Mesodermal cell (in vitro differentiated cells): ENCODE measurements around the gene EXOC2.
"Not testable (repeated sequence)": the region's sequence is repeated elsewhere in the genome, so short reads cannot be mapped to it uniquely, and the experiment has no call there.

Experiments
- H3K27ac ChIP-seq: 2 replicates; pipeline ENCODE4 v1.7.0; 2013; ENCODE audit warnings: mild to moderate bottlenecking, low read depth, low read length, moderate library complexity; ENCODE audit not compliant: severe bottlenecking
- H3K36me3 ChIP-seq: 2 replicates; pipeline ENCODE4 v1.7.1; 2013; ENCODE audit warnings: mild to moderate bottlenecking, low read length, moderate library complexity; ENCODE audit not compliant: control insufficient read depth, insufficient read depth
- H3K4me1 ChIP-seq: one replicate; pipeline ENCODE4 v1.7.1; 2013; ENCODE audit warnings: mild to moderate bottlenecking, low read length; ENCODE audit not compliant: insufficient read depth, control insufficient read depth, poor library complexity, severe bottlenecking
- H3K4me3 ChIP-seq: 2 replicates; pipeline ENCODE4 v1.7.0; 2013; ENCODE audit warnings: low read length, control low read depth, mild to moderate bottlenecking; ENCODE audit not compliant: insufficient read depth, poor library complexity, severe bottlenecking; ENCODE audit errors: extremely low read depth
- H3K9me3 ChIP-seq: 2 replicates; pipeline ENCODE4 v1.7.1; 2013; ENCODE audit warnings: mild to moderate bottlenecking, low read length, moderate library complexity; ENCODE audit not compliant: control insufficient read depth
- WGBS, 2 experiments: methylation state at CpG; one replicate each; pipeline ENCODE4 v1.1.5; 2013; ENCODE audit warnings: missing lambda C conversion rate in 2 of 2; ENCODE audit not compliant: insufficient coverage in 2 of 2; 5-methylcytosine and 5-hydroxymethylcytosine counted together

EXOC2 gene

GRCh38 chr6:678520-678919 is 14.4 kb downstream of the EXOC2 start:
- Histone ChIP-seq H3K9me3 (no peaks in the 10 kb centered on the region), H3K36me3 (no peaks in the 10 kb centered on the region), H3K4me3 (no peak overlapping the region), H3K4me1 (peaks cover 36% of the 10 kb centered on the region), H3K27ac (no peak overlapping the region)
- 31 to 43% methylated on average over 3 of the region's 3 CpGs for WGBS, 2 experiments

GRCh38 chr6:677919-678318 is 15.0 kb downstream of the EXOC2 start:
- H3K4me1 ChIP-seq, result peaks cover 32% of the 10 kb centered on the region
- H3K27ac ChIP-seq, result no peak overlapping the region
- no peak overlapping the region for H3K4me3 ChIP-seq
- no peaks in the 10 kb centered on the region for H3K36me3 ChIP-seq
- H3K9me3 ChIP-seq, result no peaks in the 10 kb centered on the region
- 100% methylated on average over 1 to 2 of the region's 4 CpGs for WGBS, 2 experiments

GRCh38 chr6:674956-675355 is 18.0 kb downstream of the EXOC2 start:
- H3K4me3 ChIP-seq, result no peak overlapping the region
- no peak overlapping the region for H3K27ac ChIP-seq
- WGBS, 2 experiments, result 63 to 69% methylated on average over 2 of the region's 3 CpGs
- peaks cover 7% of the 10 kb centered on the region for H3K9me3 ChIP-seq
- peaks cover 6% of the 10 kb centered on the region for H3K4me1 ChIP-seq
- H3K36me3 ChIP-seq, result peaks cover 3% of the 10 kb centered on the region

DNA sequence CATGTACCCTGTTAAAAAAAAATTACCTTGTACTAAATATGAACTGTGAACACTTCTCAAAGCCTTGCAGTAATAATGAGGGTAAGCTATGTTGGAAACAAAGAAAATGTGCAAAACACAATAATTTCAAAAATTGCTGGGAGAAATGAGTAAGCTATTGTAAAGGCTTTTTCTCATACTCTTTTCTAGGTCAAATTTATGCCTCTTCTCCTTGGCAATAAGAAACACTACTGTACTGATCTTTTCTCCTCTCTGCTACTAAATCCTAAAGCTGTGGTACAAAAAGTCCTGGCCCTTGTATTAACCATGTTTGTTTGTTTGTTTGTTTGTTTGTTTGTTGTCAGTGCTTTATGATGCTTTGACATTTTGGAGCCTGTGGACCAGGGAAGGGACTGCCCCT is 18.5 kb downstream of the EXOC2 start:
- Histone ChIP-seq H3K9me3 (peaks cover 7% of the 10 kb centered on the region), H3K36me3 (peaks cover 3% of the 10 kb centered on the region), H3K4me1 (peaks cover 6% of the 10 kb centered on the region), H3K27ac (no peak overlapping the region), H3K4me3 (no peak overlapping the region)

DNA sequence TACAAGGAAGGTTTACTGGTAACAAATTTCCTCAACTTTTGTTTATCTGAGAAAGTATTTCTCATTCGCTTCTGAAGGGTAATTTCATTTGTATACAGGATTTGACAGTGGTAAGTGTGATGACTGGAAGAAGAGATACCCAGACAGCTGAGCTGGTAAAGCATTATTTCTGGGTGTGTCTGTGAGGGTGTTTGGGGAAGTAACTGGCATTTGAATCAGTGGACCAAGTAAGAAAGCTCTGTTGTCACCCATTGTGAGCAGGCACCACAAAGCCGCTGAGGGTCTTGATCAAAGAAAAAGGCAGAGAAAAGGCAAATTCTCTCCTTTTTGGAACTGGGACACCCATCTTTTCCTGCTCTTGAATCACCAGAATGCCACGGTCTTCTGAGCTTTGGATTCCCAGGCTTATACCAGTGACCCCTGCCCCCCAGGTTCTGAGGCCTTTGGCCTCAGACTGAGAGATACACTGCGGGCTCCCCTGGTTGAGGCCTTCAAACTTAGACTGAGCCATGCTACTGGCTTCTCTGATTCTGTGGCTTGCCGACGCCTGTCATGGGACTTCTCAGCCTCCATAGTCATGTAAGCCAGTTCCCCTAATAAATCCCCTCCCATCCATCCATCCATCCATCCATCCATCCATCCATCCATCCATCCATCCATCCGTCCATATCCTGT is 25.5 kb downstream of the EXOC2 start:
- H3K36me3 ChIP-seq, result peaks cover 3% of the 10 kb centered on the region
- no peak overlapping the region for H3K27ac ChIP-seq
- WGBS, 2 experiments, result 78 to 100% methylated on average over 1 of the region's 7 CpGs
- H3K4me3 ChIP-seq, result no peak overlapping the region
- no peaks in the 10 kb centered on the region for H3K4me1 ChIP-seq
- peaks cover 10% of the 10 kb centered on the region for H3K9me3 ChIP-seq

GRCh38 chr6:665403-666267 is 27.3 kb downstream of the EXOC2 start:
- Histone ChIP-seq H3K4me1 (no peaks in the 10 kb centered on the region), H3K27ac (no peak overlapping the region), H3K9me3 (peaks cover 4% of the 10 kb centered on the region), H3K4me3 (no peak overlapping the region), H3K36me3 (no peaks in the 10 kb centered on the region)
- 91 to 92% methylated on average over 3 of the region's 5 CpGs for WGBS, 2 experiments

DNA sequence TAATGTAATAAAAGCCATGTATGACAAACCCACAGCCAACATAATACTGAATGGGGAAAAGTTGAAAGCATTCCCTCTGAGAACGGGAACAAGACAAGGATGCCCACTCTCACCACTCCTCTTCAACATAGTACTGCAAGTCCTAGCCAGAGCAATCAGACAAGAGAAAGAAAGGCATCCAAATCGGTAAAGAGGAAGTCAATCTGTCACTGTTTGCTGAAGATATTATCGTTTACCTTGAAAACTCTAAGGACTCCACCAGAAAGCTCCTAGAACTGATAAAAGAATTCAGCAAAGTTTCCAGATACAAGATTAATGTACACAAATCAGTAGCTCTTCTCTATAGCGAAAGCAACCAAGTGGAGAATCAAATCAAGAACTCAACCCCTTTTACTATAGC is 29.2 kb downstream of the EXOC2 start:
- not testable (repeated sequence) for H3K36me3 ChIP-seq, H3K9me3 ChIP-seq, H3K27ac ChIP-seq, H3K4me3 ChIP-seq
- WGBS, 2 experiments, result 82 to 95% methylated on average over 2 of the region's 4 CpGs
- peaks cover 17% of the 10 kb centered on the region for H3K4me1 ChIP-seq

GRCh38 chr6:659716-660581 is 33.0 kb downstream of the EXOC2 start:
- peak overlapping the region; percentile 46 for H3K27ac ChIP-seq
- peaks cover 26% of the 10 kb centered on the region for H3K4me1 ChIP-seq
- no peaks in the 10 kb centered on the region for H3K9me3 ChIP-seq
- peaks cover 8% of the 10 kb centered on the region for H3K36me3 ChIP-seq
- WGBS, 2 experiments, result 85 to 91% methylated on average over 5 to 6 of the region's 13 CpGs
- H3K4me3 ChIP-seq, result no peak overlapping the region

DNA sequence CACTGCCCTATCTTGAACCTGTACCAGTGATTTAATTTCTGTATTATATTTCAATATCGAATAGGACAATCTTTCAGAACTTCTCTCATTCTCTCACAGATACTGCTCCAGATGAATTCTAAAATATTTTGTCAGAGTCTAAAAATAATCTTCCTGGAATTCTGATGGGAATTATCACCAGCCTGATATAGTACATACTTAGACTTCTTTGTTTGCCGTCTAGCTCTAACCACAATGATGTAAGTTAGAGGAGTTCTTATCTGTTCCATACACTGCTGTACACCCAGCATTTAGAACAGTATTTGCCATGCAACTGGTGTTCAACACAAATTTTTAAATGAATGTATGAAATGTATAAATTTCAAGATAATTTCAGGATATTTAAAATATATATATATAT is 34.7 kb downstream of the EXOC2 start:
- no CpG with 5 or more reads among the region's 2 CpGs for WGBS, 2 experiments

DNA sequence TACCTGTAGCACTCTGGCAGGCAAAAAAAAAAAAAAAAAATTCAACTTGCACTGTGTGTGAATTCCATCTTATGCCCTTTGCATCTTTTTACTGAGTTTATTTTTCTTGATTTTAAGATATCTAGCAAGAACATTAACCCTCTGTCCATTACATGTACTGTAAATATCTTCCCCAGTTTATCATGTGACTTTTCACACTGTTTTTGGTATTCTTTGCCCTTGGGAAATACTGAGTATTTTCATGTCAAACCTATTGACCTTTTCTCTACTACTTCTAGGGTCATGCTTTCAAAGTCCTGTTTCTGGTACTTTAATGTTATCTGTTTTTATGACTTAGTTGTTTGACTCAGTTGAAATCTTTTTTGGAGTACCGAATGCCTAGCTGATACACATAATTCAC is 35.2 kb downstream of the EXOC2 start:
- Histone ChIP-seq H3K4me3 (no peak overlapping the region), H3K27ac (no peak overlapping the region), H3K9me3 (no peaks in the 10 kb centered on the region), H3K4me1 (peaks cover 26% of the 10 kb centered on the region), H3K36me3 (peaks cover 8% of the 10 kb centered on the region)
- WGBS, 2 experiments, result 71% methylated on average over 1 of the region's 1 CpG; no CpG with 5 or more reads in 1 of the 2 experiments

More for the DNA sequence above, 34.7 kb downstream of the EXOC2 start:
- Histone ChIP-seq H3K27ac (no peak overlapping the region), H3K36me3 (peaks cover 8% of the 10 kb centered on the region), H3K4me1 (peaks cover 26% of the 10 kb centered on the region), H3K9me3 (no peaks in the 10 kb centered on the region), H3K4me3 (no peak overlapping the region)
